Ishikawa (cell line): ENCODE data around the gene TGFBR3.

Source experiments
- CEBPB ChIP-seq: IDR thresholded peaks from 2 replicates; pipeline ENCODE4 v1.6.1; 2012
- EGR1 ChIP-seq: IDR thresholded peaks from 2 replicates; pipeline ENCODE4 v1.6.1; 2012
- EP300 ChIP-seq: IDR thresholded peaks from 2 replicates; pipeline ENCODE4 v1.6.1; 2012; ENCODE audit warnings: borderline replicate concordance
- FOXM1 ChIP-seq: IDR thresholded peaks from 2 replicates; pipeline ENCODE4 v1.6.1; 2012; ENCODE audit warnings: low read depth, borderline replicate concordance
- RAD21 ChIP-seq: IDR thresholded peaks from 2 replicates; pipeline ENCODE4 v1.6.1; 2012; ENCODE audit warnings: low read depth
- TAF1 ChIP-seq: IDR thresholded peaks from 2 replicates; pipeline ENCODE4 v1.6.1; 2012; ENCODE audit warnings: low read depth, mild to moderate bottlenecking
- TCF12 ChIP-seq: IDR thresholded peaks from 2 replicates; pipeline ENCODE4 v1.6.1; 2012; ENCODE audit warnings: low read depth
- TEAD4 ChIP-seq: IDR thresholded peaks from 2 replicates; pipeline ENCODE4 v1.6.1; 2012
- YY1 ChIP-seq: IDR thresholded peaks from 2 replicates; pipeline ENCODE4 v1.6.1; 2012; ENCODE audit warnings: low read depth
- TF ChIP-seq, protein P1 (sequence below): IDR thresholded peaks from 2 replicates; pipeline ENCODE4 v1.6.1; 2012; ENCODE audit warnings: low read depth, mild to moderate bottlenecking
- TF ChIP-seq, protein P2 (sequence below): IDR thresholded peaks from 2 replicates; pipeline ENCODE4 v1.6.1; 2012

DNA sequence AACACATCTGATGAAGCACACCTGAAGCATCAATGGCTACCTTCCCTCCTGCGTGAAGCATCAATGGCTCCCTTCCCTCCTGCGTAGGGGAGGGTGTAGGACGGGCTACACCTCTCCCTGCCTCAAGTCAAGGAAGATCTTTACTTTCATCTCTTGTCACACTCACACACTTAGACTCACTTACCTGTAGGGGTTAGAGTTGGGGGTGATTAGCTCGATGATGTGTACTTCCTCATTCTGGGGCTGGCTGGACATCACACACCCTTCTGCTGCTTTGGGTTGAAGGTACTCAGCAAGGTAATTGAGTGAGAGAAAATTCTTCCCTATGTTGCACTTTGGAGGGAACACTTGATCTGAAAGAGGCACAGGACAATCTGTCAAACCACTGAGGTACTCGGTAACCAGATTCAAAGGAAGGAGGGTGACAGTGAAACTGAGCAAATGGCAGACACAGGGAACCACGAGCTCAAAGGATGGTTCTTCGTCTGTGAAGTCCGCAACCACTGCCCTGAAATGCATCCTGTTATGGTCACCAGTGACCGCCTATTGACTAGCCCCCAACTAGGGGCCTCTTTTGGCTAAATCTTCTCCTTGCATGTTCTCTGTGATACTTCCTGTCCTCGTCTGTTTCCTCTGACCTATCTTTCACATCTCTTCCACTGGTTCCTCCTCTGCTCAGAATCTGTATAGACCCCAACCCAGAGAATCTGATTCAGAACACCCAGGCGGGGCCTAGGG is 156.2 kb downstream of the TGFBR3 start:
- TF ChIP-seq EP300 (no peak), RAD21 (no peak), EGR1 (no peak), TCF12 (no peak), FOXM1 (no peak), YY1 (no peak), TAF1 (no peak), CEBPB (no peak), TEAD4 (no peak)
- TF ChIP-seq, protein P1, sequence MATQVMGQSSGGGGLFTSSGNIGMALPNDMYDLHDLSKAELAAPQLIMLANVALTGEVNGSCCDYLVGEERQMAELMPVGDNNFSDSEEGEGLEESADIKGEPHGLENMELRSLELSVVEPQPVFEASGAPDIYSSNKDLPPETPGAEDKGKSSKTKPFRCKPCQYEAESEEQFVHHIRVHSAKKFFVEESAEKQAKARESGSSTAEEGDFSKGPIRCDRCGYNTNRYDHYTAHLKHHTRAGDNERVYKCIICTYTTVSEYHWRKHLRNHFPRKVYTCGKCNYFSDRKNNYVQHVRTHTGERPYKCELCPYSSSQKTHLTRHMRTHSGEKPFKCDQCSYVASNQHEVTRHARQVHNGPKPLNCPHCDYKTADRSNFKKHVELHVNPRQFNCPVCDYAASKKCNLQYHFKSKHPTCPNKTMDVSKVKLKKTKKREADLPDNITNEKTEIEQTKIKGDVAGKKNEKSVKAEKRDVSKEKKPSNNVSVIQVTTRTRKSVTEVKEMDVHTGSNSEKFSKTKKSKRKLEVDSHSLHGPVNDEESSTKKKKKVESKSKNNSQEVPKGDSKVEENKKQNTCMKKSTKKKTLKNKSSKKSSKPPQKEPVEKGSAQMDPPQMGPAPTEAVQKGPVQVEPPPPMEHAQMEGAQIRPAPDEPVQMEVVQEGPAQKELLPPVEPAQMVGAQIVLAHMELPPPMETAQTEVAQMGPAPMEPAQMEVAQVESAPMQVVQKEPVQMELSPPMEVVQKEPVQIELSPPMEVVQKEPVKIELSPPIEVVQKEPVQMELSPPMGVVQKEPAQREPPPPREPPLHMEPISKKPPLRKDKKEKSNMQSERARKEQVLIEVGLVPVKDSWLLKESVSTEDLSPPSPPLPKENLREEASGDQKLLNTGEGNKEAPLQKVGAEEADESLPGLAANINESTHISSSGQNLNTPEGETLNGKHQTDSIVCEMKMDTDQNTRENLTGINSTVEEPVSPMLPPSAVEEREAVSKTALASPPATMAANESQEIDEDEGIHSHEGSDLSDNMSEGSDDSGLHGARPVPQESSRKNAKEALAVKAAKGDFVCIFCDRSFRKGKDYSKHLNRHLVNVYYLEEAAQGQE = no peak
- TF ChIP-seq, protein P2, sequence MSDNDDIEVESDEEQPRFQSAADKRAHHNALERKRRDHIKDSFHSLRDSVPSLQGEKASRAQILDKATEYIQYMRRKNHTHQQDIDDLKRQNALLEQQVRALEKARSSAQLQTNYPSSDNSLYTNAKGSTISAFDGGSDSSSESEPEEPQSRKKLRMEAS = no peak
